ENCODE results near the gene PCNX2.

Gene PCNX2, protein sequence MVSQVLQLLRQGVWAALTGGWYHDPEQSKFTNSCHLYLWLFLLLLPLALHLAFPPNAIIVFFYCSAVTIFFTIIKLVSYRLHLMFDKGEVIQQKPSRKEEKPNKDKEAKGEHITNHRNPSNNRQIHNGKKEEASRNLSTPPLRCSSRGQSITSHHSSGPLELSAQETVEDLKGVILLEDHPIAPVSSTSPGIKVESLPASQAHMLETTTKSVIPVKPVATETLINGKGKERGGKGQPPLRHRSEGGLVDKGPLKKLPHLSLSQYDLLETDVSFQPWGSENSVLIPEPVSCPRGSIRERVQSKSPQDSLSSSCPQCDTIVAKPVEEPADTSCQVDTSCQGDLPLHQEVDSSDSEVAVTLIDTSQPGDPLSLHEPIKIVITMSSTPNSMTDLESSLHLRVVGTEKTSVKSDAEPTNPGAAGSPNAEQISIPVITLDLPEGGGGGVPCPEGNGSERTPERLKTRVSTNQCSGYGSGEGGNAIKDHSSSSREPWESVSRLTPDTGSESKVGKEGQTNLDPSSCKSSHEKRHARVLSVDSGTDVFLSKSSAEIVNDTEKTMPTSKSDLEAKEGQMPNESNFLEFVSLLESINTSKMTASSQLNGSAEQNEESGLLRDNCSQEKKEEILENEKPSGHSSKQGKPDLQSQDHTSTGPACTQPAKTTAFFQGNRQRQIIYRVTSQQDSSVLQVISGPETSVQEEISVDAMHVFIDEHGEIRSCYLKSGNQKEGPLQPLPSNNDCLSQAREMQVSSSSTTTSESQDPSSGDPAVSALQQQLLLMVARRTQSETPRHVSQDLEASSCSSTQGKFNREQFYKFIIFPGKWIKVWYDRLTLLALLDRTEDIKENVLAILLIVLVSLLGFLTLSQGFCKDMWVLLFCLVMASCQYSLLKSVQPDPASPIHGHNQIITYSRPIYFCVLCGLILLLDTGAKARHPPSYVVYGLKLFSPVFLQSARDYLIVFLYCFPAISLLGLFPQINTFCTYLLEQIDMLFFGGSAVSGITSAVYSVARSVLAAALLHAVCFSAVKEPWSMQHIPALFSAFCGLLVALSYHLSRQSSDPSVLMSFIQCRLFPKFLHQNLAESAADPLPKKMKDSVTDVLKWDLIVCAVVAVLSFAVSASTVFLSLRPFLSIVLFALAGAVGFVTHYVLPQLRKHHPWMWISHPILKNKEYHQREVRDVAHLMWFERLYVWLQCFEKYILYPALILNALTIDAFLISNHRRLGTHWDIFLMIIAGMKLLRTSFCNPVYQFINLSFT (N-terminal part only)

DNA sequence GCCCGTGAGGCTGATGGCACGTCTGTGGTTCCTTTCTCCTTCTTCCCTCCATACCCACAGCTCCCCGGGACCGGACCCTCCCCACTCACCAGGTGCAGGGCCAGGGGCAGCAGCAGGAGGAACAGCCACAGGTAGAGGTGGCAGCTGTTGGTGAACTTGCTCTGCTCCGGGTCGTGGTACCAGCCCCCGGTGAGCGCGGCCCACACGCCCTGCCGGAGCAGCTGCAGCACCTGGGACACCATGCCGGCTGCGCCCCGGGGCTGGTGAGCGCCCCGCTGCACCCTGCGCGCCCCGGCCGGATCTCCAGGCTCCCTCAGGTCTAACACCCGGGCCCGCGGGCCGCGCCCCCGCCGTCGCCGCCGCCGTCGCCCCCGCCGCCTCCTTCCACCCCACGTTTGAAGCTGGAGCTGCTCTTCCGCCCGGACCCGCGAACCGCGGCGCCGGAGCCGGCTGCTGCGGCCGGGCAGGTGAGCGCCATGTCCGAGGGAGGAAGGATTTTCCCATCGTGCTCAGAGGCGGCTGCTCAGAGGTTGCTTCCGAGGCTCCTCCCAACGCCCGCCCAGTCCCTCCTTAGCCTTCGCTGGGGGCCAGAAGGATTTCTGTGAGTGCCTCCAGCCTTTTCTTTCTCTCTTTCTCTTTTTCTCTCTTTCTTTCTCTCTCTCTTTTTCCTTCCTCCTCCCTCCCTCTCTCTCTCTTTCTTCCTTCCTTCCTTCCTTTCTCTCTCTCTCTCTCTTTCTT is at the start of gene PCNX2:
Gene PCNX2, minus strand, starts transcription at position 489 of the 738 bp plus-strand sequence. Its CDS starts 247 bp downstream, at position 242.
- DNase-seq: peak; percentile 65

DNA sequence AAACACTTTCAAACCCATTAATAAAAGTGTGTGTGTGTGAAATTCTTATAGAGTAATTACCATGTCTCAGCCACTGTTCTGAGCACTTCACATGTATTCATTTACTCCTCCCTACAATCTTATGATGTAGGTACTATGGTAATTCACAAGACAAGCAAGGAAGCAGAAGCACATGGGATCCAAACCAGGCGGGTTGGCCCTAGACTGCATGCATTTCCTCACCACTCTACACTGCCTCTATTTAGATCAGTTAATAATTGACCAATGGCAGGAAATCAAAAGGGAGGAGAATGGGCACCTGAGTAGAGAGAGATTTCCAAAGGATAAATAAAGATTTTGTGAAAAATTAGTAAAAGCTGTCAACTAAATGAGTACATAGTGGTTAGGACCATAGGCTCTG is 47.7 kb upstream of the PCNX2 start:
- DNase-seq: no peak

DNA sequence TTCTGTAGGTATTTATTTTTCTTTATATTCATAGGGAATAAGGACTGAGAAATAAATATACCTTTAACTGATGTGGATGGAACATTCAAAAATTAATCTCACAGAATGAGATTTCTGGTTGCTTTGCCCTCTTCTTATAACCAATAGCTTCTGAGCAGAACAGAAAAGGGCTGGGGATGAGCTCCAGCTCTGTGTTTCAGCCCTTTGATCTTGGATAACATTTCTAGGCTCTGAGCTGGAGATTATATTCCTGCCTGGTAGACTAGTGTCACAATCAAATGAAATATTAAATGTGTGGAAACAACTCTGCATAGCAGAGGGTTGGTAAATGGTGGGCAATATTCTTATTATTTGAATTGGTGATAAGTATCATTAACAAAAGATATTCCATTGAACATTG is 46.6 kb upstream of the PCNX2 start:
- no peak for DNase-seq

DNA sequence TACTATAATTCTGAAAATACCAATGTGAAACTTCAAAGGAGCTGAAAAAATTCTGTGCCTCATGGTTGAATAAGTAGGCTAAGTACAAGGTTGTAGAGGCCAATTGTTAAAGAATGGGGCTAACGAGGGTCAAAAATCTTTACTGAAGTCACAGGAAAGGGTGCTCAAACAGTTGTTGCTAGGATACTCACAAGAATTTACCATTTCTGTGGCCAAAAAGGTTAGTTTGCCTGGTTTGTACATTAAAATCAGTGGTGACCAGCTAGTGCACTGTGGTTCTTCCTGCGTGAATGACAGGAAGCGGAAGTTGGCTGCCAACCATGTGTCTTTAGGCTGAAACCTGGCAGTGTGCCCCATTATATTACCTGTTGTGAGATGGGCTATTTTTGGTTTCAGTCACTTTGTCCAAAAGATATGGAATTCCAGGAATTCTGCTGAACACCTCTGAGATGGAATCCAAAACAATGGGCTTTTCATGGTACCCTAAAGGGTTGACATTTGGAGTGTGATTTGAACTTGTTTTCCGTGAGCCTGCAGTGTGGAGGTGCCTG is 45.5 kb upstream of the PCNX2 start:
- no peak for DNase-seq

DNA sequence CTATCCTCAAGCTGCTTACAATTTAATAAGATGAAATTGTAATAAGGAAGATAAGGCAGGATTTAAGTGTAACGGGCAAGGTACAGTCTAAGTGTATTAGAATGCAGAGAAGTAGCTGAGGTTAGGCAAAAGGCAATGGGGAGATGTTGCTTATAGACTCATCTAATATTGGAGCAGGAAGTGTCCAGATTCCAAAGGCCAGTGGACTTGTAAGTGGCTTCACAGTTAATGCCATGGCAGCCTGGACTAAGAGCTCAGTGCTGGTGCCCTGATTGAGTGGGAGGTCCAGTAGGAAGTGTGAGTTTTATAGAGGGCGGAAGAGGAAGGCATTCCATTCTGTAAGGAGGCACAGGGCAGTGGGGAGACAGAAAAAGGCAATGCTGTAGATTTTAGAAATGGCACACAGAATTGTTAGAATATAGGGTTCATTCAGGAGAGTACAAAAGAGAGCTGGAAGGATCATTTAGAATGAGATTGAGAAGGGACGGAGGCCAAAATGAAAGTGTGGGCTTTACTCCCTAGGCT is 44.6 kb upstream of the PCNX2 start:
- no peak for DNase-seq

DNA sequence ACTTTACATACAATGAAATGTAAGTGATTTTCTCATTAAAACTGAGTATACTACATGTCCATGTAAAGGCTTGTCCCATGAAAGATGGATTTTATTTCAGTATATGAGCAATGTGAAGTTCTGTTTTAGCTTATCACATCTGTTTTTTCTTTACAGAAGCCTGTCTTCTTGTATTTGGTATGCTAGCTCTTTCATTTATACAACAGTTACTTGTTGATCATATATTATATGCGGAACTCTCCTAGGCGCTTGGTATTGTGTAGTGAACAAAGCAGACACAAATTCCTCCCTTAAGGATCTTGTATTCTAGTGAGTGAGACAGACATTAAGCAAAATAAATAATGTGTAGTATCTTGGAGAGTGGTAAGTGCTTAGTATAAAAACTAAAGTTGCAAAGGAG is 42.6 kb upstream of the PCNX2 start:
- no peak for DNase-seq

DNA sequence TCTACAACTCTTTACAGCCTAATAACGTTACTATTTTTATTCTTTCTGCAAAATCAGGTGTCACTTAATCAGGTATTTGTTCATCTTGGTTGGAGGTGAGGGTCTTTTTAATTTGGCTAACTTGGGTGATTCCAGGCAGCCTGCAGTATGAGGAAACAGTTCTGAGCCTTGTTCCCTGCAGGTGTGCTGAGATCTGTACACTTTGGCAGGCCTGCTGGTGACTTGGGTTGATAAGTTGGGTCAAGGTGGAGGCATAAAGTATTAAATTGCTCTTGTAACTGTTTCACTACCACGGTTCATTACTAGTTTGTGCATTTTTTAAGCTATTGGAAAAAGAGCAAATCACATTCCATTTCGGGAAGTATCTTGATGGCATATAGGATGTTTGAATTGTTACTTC is 42.0 kb upstream of the PCNX2 start:
- no peak for DNase-seq

DNA sequence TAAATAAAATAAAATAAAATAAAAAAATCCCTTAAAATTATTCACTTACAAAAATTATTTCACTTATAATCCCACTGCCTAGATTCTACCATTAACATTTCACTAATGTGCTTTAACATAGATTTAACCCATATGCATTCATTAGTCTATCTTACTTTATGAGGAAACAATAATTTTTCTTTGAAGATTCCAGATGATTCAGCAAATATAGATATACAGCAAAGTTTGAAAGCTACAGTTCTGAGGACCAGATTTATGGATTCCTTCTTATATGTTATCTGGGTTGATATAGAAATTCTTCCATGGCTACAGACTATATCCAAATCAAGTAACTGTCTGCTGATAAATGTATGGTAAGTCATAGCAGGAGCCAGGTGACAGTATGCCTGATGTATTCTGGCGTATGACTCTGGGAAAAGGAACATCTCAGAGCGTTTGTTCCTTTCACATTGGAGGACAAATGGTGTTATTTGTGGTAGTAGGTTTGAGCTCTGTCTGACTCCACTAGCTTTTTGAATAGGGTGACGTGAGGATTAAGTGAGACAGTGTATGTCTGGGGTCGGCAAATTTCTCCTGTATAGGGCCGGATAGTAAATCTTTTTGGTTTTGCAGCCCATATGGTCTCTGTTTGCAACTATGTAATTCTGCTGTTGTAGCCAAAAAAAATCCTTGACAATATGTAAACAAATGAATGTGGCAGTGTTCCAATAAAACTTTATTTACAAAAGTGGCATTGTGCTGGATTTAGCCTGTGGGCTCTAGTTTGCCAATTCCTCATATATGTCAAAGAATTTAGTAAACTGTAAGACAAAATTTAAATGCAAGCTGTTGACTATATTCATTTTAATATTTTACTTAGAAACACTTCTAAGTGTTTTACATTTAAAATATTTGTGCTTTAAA is 41.3 kb upstream of the PCNX2 start:
- DNase-seq: no peak

DNA sequence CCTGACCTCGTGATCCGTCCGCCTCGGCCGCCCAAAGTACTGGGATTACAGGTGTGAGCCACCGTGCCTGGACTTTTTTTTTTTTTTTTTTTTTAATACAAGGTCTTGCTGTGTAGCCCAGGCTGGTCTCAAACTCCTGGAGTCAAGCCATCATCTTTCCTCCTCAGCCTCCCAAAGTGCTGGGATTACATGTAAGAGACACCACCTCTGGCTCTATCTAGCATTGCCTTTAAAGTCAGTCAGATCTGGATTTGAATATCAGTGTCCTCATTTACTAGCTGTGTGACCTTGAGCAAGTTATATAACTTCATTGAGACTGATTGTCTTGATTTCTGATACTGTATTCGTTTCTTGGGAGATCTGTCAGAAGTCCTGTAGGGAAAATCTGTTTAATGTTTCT is 38.6 kb upstream of the PCNX2 start:
- no peak for DNase-seq

DNA sequence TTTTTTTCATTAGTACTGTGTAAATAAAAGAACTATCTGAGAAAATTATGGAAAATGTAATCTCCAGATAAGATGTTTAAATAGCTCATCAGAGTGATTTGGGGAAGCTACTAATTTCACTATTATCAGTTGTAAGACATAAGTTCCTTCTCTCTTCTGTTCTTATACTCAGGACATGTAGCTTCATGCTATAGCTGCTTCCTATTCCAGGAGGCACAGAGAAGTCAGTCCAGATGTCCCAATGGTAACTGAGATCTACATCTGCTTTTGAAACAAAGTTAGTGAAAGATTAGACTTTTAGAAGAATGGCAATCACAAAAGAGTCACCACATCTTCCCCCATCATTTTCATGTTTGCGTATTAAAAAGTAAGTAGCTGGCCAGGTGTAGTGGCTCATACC is 37.6 kb upstream of the PCNX2 start:
- DNase-seq: no peak

DNA sequence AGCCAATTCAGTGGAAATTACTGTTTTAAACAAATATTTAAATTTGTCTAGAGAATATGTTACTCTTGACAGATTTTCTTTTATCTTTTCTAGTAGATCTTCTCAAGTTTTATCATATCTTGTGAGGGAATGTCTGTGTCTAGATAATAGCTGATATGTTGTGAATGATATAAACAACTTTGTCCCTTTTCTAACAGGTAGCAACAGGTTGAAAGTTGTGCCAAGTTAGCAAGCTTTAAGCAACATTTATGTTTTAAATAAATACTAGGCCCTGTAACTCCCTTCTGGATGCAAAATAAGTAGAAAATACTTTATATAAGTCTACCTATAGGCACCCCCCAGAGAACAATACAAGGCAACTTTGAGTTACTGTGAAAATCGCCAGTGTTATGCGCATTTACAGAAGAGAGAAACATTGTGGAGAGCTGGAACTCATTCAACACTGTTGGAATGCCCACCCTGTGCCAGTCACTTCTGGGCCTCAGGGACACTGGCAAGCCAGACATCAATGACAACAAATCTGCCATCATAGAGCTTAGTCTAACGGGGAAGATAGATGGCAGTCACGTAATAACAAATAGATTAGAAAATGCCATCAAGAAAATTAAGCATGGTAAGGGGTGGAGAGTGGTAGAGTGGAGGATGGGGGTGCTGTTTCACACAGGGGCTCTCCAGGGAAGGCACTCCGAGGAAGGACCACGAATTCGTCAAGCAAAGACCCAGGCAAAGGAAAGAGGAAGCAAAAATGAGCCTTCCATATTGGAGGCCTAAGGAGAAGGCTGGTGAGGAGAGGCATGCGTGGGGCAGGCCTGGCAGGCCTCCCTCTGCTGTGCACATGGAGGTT is 36.4 kb upstream of the PCNX2 start:
- DNase-seq: no peak

DNA sequence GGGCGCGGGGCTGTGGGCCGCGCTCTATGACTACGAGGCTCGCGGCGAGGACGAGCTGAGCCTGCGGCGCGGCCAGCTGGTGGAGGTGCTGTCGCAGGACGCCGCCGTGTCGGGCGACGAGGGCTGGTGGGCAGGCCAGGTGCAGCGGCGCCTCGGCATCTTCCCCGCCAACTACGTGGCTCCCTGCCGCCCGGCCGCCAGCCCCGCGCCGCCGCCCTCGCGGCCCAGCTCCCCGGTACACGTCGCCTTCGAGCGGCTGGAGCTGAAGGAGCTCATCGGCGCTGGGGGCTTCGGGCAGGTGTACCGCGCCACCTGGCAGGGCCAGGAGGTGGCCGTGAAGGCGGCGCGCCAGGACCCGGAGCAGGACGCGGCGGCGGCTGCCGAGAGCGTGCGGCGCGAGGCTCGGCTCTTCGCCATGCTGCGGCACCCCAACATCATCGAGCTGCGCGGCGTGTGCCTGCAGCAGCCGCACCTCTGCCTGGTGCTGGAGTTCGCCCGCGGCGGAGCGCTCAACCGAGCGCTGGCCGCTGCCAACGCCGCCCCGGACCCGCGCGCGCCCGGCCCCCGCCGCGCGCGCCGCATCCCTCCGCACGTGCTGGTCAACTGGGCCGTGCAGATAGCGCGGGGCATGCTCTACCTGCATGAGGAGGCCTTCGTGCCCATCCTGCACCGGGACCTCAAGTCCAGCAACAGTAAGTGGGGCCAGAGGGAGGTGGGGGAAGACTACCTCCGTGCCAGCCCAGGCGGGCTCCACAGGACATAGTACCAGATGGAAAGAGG is 32.8 kb upstream of the PCNX2 start:
- peak; percentile 14 for DNase-seq

DNA sequence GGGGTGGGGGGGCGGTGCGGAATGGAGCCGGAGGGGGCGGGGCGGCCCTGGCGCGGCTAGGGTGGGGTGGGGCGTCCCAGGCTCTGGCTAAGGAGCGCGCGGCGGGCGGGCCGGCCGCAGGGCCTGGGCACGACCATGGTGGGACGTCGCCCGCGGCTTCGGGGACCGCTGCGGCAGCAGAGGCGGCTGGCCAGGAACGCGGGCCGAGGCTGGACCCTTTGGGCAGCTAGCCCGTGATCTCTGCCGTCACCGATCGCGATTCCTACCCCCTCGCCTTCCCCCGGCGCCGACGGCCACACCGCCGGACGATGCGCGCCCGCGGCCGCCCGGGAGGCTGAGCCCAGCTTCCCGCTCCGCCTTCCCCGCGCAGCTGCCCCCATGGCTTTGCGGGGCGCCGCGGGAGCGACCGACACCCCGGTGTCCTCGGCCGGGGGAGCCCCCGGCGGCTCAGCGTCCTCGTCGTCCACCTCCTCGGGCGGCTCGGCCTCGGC is 32.2 kb upstream of the PCNX2 start, which contains the start of gene MAP3K21:
Gene MAP3K21, plus strand, starts transcription at position 74 of the 491 bp plus-strand sequence. Its CDS starts 305 bp downstream, at position 379.
- DNase-seq: no peak

DNA sequence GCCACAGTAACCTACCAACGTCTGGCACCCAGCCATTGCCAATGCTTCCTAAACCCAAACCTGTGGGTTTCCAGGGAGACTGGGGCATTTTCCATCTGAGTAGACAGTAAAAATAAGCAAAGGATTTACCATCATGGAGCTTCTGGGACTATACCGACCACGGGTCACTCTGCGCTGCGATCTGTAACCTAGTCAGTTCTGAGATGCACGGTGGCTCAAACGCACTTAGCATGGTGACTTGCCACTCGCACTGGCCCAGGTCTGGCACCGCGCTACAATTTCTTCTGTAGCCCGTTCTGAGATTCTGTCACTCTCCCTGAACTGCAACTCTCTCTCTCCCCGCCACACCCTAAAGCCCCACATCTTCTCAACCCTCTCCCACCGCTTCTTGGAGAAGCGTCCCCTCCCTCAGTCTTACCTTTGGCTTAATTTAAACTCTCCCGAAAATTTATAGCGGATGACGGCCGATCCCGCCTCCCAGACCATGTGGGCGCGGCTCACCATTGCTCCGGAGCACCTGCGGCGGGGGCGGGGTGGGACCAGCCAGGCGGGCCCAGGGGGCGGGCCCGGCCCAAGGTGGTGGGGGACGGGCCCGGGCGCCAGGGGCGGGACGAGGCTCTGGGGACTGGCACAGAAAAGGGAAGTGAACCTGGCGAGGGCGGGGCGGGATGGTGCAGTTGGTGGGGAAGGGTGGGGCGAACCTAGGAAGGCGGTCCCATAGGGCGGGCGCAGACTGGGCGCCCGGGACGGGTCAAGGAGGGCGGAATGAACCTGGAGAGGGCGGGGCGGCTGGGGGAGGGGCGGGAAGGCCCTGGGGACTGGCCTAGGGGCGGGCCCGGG is 31.5 kb upstream of the PCNX2 start:
- peak; percentile 75 for DNase-seq

DNA sequence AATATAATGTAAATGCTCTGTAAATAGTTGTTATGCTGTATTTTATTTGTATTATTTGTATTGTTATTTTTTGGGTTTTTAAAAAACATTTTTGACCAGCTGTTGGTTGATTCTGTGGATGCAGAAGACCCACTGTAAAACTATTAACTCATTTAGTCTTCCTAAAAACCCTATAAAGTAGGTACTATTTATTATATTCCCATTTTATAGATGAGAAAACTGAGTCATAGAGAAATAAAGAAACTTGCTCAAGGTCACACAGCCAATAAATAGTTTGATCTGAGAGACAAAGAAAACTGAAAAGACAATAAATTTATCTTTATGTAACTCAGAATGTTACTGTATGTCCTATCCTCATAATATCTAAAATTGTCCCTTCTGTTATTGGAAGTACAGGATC is 30.8 kb upstream of the PCNX2 start:
- no peak for DNase-seq

DNA sequence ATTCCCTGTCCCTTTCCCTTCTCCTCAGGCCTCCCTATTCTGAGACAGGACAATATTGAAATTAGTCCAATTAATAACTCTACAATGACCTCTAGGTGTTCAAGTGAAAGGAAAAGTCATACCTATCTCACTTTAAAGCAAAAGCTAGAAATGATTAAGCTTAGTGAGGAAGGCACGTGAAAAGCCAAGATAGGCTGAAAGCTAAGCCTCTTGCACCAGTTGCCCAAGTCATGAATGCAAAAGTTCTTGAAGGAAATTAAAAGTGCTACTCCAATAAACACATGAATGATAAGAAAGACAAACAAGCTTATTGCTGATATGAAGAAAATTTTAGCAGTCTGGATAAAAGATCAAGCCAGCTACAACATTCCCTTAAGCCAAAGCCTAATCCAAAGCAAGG is 28.2 kb upstream of the PCNX2 start:
- no peak for DNase-seq

DNA sequence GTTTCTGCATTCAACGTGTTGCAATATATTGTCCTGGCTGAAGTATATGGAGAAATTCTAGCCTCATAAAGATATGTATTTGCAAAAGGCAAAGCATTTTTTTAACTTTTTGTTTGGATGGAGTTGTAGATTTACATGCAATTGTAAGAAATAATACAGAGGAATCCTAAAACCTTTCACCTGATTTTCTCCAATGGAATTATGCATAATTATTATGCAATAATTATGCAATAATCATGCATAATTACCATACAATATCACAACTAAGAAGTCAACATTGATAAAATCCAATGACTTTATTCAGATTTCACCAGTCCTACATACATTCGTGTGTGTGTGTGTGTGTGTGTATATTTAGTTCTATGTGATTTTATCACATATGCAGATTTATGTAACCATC is 24.5 kb upstream of the PCNX2 start:
- DNase-seq: no peak

DNA sequence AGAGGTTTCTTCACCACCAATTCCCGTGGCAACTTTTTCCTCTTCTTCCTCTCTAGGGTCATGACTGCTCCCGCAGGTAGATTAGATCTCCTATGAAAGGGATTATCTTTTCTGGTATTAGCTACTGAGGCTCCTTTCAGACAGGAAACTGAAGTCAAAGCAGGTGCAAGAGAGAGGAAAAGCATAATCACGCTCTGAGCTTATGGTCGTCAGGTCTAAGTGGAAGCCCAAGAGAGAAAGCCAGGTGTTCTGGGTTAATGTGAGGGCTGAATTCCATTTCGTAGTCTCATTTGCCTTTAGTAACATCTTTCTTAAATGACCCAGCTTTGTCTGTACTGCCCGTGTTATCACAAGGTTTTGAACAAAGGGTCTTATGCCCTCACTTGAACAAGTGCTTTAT is 23.7 kb upstream of the PCNX2 start:
- no peak for DNase-seq
